ENCODE data around the gene ERMAP.

Gene ERMAP

DNA sequence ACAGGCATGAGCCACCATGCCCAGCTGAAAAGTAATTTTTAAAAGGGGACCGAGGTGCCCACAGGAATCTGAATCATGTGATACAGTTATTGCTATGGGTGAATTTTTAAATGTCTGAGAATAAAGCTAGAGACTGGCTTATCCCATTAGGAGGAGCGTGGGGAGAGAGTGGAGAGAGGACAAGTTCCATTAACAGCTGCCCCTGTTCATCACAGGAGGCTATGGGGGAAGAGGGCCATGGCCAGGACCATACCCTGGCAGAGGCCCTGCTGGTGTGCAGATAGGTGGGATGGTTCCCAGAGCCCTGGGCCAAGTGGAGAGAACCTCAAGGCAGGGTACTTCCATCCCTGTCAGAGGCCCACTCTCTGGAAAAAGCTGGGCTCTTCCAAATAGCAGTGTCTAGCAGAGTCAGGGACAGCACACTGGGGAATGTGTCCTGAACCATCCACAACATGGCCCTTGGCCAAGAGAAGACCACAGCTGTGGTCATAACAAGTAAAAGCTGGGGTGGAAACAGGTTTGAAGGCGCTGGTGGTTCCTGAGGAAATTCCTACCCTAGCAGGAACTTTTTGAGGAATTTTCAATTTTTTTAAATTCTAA is 15.8 kb downstream of the ERMAP start:
- no peak overlapping the region for H3K27ac ChIP-seq
- H3K4me3 ChIP-seq: no peak overlapping the region
- TF ChIP-seq, protein P1, sequence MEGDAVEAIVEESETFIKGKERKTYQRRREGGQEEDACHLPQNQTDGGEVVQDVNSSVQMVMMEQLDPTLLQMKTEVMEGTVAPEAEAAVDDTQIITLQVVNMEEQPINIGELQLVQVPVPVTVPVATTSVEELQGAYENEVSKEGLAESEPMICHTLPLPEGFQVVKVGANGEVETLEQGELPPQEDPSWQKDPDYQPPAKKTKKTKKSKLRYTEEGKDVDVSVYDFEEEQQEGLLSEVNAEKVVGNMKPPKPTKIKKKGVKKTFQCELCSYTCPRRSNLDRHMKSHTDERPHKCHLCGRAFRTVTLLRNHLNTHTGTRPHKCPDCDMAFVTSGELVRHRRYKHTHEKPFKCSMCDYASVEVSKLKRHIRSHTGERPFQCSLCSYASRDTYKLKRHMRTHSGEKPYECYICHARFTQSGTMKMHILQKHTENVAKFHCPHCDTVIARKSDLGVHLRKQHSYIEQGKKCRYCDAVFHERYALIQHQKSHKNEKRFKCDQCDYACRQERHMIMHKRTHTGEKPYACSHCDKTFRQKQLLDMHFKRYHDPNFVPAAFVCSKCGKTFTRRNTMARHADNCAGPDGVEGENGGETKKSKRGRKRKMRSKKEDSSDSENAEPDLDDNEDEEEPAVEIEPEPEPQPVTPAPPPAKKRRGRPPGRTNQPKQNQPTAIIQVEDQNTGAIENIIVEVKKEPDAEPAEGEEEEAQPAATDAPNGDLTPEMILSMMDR (IDR thresholded peaks at IDR 0.05): no peak
- no peak for DNase-seq (ENCODE audit: low spot score)

DNA sequence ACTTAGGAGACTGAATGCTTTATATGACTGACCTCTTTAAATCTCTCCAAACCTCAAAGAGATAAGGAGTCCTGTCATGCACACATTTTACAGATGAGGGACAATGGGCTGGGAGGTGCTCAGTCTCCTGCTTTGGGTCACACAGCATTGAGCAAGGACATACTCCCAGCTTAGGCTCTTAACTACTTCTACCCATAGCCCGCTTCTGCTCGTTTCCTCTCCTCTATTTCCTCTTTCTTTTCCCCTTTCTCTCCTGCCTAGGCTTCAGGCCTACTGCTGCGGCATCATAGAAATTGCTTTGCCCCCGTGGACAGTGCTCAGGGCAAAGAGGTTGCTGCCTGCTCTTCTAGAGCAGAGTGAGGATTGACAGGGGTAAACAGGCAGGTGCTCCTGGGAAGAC is 17.1 kb downstream of the ERMAP start:
- TF ChIP-seq, protein P1 (IDR thresholded peaks at IDR 0.05): no peak

DNA sequence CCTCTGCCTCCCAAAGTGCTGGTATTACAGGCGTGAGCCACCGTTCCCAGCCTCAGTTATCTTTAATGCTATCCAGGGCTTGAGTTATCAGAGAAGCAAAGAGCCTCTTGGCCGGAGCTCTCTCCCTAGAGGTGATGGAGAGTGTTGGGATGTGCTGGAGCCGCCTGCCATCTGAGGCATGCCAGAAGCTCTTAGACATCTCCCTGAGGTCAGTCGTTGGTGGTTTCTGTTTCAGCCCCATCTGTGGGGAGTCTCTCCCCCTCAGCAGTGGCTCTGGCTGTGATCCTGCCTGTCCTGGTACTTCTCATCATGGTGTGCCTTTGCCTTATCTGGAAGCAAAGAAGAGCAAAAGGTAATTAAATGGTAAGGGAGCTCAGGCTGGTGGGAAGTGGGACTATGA is 17.9 kb downstream of the ERMAP start:
- Histone ChIP-seq H3K4me3 (no peak overlapping the region), H3K27ac (no peak overlapping the region)
- TF ChIP-seq, protein P1 (IDR thresholded peaks at IDR 0.05): no peak
- DNase-seq (ENCODE audit: low spot score): no peak

More for the DNA sequence above, 17.1 kb downstream of the ERMAP start:
- H3K27ac ChIP-seq: no peak overlapping the region
- no peak overlapping the region for H3K4me3 ChIP-seq
- DNase-seq (ENCODE audit: low spot score): no peak

DNA sequence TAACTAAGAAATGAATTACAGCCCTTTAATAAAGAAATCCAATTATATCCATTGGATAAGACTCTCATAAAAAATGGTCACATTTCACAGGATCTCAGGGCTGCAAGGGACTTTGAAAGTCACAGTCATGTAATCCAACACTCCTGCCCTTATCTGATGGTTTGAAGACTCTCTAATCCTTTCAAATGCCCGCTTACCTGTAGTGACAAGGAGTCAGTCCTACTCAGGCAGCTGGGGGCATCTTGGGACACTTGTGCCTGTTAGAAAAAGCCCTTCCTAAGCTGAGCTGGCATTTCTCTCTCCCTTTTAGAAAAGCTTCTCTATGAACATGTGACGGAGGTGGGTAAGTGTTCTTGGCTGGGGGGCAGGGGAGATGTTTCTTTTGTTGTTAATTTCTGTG is 18.5 kb downstream of the ERMAP start:
- H3K4me3 ChIP-seq: no peak overlapping the region
- no peak for DNase-seq (ENCODE audit: low spot score)
- no peak overlapping the region for H3K27ac ChIP-seq
- TF ChIP-seq, protein P1 (IDR thresholded peaks at IDR 0.05): no peak

DNA sequence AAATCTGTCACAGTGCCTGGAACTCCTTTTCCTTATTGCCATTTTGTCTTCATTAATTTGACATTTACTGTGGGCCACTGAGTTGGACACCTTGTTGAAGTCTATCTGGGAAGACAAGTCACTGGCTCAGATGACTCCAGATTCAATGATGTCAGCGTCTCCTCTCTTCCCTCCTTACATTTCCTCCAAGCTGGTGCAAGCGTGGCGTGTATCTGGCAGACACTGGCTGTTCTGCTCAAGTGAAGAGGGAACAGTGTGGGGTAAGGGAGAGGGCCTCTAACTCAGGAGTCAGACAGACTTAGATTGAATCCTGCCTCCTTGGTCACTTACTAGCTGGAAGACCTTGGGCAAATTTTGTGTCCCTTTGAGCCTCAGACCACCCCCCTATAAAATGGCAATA is 20.8 kb downstream of the ERMAP start:
- Histone ChIP-seq H3K27ac (no peak overlapping the region), H3K4me3 (no peak overlapping the region)
- no peak for DNase-seq (ENCODE audit: low spot score)
- TF ChIP-seq, protein P1 (IDR thresholded peaks at IDR 0.05): no peak

DNA sequence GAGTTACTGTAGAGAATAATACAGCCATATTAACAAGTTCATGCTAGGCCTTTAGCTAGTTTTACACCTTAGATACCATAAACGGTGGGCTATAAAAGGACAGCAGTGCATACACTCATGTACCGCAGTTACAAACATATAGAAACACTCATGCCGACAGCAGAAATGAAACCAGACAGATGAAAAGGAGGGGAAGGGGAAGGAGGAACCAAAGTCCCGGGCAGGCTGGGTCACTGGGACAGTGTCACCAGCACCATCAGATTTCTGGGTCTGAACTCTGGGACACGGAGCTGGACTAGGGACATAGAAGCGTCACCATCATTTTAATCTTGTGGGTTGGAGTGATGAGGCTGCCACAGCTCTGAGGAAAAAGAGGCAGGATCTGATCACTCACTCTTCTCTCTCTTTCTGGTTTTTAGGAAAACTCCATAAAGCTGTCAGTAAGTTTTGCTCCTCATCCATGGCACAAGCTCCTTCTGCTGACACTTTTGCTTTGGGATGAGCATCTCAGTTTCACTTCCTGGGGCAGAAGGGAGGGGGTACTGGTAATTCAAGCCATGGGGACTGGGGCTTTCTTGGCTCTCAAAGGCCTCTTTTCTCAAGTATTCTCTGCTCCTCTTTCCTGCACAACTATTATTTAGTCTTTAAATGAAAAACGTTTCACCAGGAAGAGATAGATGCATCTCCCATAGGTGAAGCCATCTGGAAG is 21.7 kb downstream of the ERMAP start:
- Histone ChIP-seq H3K27ac (no peak overlapping the region), H3K4me3 (no peak overlapping the region)
- TF ChIP-seq, protein P1 (IDR thresholded peaks at IDR 0.05): no peak
- DNase-seq (ENCODE audit: low spot score): no peak

DNA sequence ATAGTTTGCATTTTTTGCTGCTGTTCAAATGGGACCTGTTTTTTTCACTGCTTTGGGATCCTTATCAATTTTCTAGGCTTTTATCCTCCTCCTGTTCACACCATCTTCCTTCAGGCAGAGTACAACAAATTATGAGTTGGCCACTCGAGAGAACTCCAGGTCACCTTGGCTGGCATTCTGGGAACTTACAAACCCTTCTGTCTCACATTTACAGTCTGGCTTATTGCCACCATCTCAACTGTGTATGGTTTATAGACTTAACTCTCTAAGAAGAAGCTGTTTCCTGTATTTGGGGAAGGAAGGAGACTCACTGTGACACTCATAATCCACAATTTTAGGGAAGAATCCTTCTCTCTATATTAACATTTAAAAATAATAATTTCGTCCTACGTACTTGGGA is 24.1 kb downstream of the ERMAP start:
- no peak overlapping the region for H3K27ac ChIP-seq
- no peak overlapping the region for H3K4me3 ChIP-seq
- DNase-seq (ENCODE audit: low spot score): no peak
- TF ChIP-seq, protein P1 (IDR thresholded peaks at IDR 0.05): no peak
